Endothelial cell of umbilical vein (primary cell): ENCODE measurements around the gene IL10RB.

Experiments used
- EZH2 ChIP-seq: IDR thresholded peaks from 2 replicates; pipeline ENCODE4 v1.6.1; 2012; ENCODE audit warnings: borderline replicate concordance, low read depth, mild to moderate bottlenecking, moderate library complexity, low read length, inconsistent platforms; ENCODE audit not compliant: severe bottlenecking
- JUN ChIP-seq: IDR thresholded peaks from 2 replicates; pipeline ENCODE4 v1.6.1; 2011; ENCODE audit warnings: borderline replicate concordance, low read depth; ENCODE audit not compliant: insufficient read length, insufficient read depth
- POLR2A ChIP-seq: IDR thresholded peaks from 2 replicates; pipeline ENCODE4 v1.6.1; 2012; ENCODE audit warnings: low read depth, mild to moderate bottlenecking, control low read depth, low read length
- TF ChIP-seq, protein P1 (sequence below), 2 donors: IDR thresholded peaks; 1 replicate in 1 of 2; 2 replicates in 1 of 2; pipeline ENCODE4 v1.5.1; 2011; ENCODE audit warnings: low read length in 2 of 2, mild to moderate bottlenecking in 2 of 2, moderate library complexity in 2 of 2, control low read depth in 1 of 2, inconsistent platforms in 1 of 2, low read depth in 1 of 2; ENCODE audit not compliant: insufficient read depth in 1 of 2; ENCODE audit errors: extremely low read depth in 1 of 2

DNA sequence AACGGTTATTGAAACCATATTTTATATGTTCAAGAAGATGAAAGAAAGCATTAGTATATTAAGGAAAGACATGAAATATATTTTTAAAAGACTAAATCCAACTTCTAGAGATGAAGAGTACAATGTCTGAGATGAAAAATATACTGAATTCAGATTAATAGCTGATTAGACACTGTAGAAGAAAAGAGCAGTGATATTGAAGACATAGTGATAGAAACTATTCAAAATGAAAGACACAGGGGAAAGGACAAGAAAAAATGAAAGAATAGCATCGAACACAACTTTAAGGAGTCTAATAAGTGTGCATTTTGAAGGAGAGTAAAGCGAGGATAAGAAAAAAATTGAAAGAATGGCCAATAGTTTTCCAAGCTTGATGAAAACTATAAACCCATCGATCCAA lies 47.4 kb downstream of the IL10RB start:
- no peak for TF ChIP-seq POLR2A
- TF ChIP-seq, protein P1, sequence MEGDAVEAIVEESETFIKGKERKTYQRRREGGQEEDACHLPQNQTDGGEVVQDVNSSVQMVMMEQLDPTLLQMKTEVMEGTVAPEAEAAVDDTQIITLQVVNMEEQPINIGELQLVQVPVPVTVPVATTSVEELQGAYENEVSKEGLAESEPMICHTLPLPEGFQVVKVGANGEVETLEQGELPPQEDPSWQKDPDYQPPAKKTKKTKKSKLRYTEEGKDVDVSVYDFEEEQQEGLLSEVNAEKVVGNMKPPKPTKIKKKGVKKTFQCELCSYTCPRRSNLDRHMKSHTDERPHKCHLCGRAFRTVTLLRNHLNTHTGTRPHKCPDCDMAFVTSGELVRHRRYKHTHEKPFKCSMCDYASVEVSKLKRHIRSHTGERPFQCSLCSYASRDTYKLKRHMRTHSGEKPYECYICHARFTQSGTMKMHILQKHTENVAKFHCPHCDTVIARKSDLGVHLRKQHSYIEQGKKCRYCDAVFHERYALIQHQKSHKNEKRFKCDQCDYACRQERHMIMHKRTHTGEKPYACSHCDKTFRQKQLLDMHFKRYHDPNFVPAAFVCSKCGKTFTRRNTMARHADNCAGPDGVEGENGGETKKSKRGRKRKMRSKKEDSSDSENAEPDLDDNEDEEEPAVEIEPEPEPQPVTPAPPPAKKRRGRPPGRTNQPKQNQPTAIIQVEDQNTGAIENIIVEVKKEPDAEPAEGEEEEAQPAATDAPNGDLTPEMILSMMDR (IDR thresholded peaks at IDR 0.05; ENCODE audit: extremely low read depth in 1 of 2, insufficient read depth in 1 of 2, low read depth in 1 of 2, low read length in 2 of 2), result no peak
- no peak for TF ChIP-seq JUN
- no peak for TF ChIP-seq EZH2
